Heart left ventricle (tissue), 16 donors: ENCODE data around the gene COL1A1. TPM values are rescaled to one million over a fixed set of nuclear protein-coding genes. Genes with fewer than 3 reads are reported as not detected.

Experiments
- ATAC-seq, 4 donors: fragments of 200-7000 bp; cut with Tn5 transposase; one replicate each; pipeline ENCODE4 v1.9.1; 2020 to 2022; ENCODE audit warnings: moderate library complexity in 4 of 4, mild to moderate bottlenecking in 3 of 4, moderate number of reproducible peaks in 1 of 4
- DNase-seq, 5 donors: peaks; one replicate each; pipeline ENCODE4 v3.0.0-alpha.2; 2020
- H3K27ac ChIP-seq, 12 donors: fragments of 200-600 bp; sonication (generic) in 4 of 12; one replicate each; pipeline versions ENCODE4 v1.5.0 to v1.8.0; 2016 to 2022; ENCODE audit warnings: mild to moderate bottlenecking in 2 of 12
- H3K27me3 ChIP-seq, 9 donors: fragments of 200-600 bp; sonication (generic) in 2 of 9; one replicate each; pipeline versions ENCODE4 v1.5.1 to v1.8.0; 2016 to 2022; ENCODE audit warnings: mild to moderate bottlenecking in 3 of 9
- H3K36me3 ChIP-seq, 9 donors: fragments of 200-600 bp; sonication (generic) in 2 of 9; one replicate each; pipeline versions ENCODE4 v1.5.0 to v1.8.0; 2018 to 2022; ENCODE audit warnings: mild to moderate bottlenecking in 2 of 9
- H3K4me1 ChIP-seq, 12 donors: fragments of 200-600 bp; sonication (generic) in 4 of 12; one replicate each; pipeline versions ENCODE4 v1.5.0 to v1.8.0; 2016 to 2022; ENCODE audit warnings: mild to moderate bottlenecking in 3 of 12
- H3K4me3 ChIP-seq, 12 donors: fragments of 200-600 bp; sonication (generic) in 4 of 12; one replicate each; pipeline versions ENCODE4 v1.5.0 to v1.8.0; 2017 to 2022; ENCODE audit warnings: mild to moderate bottlenecking in 9 of 12, moderate library complexity in 4 of 12
- H3K9me3 ChIP-seq, 12 donors: fragments of 200-600 bp; sonication (generic) in 4 of 12; one replicate each; pipeline versions ENCODE4 v1.5.0 to v1.8.0; 2016 to 2022; ENCODE audit warnings: mild to moderate bottlenecking in 1 of 12
- POLR2A ChIP-seq, 2 donors: fragments of 450-650 bp; IDR thresholded peaks; one replicate each; pipeline ENCODE4 v1.6.1; 2017; ENCODE audit warnings: antibody characterized with exemption in 2 of 2, mild to moderate bottlenecking in 2 of 2, moderate library complexity in 2 of 2
- WGBS, 4 donors: extraction: QIAGEN DNeasy Blood & Tissue Kit in 2 of 4; methylation state at CpG; one replicate each; pipeline versions ENCODE4 v1.1.5 to v1.1.7; 2013 to 2018; 5-methylcytosine and 5-hydroxymethylcytosine counted together
- intact Hi-C, 10 donors: fragments of 100-400 bp; cut with DNase I; formaldehyde crosslinking; loops; one replicate each; pipeline versions ENCODE4 v1.11.1 to v1.14.2; 2022
- polyA plus RNA-seq, 2 donors: library from polyadenylated mRNA; stranded (reverse); fragments of 200-250 nt; gene quantifications; one replicate each; pipeline ENCODE4 v1.2.3, GENCODE V29; 2013
- total RNA-seq, 9 donors: library from RNA; depleted of rRNA in 2 of 9; stranded (reverse); fragments of >200 nt in 2 of 9; fragmentation: NEBNext Ultra II Directional in 3 of 9; extraction: Animal tissue kit (Norgen Biotek cat#: 25700) in 3 of 9; gene quantifications; one replicate each; pipeline versions ENCODE4 v1.1.0 to v1.2.4, GENCODE V29; 2016 to 2023
- TF ChIP-seq, protein P1 (sequence below), 12 donors: fragments of 200-600 bp; sonication (generic) in 4 of 12; IDR thresholded peaks; one replicate each; pipeline versions ENCODE4 v1.5.0 to v1.8.0; 2018 to 2022; ENCODE audit warnings: antibody characterized with exemption in 12 of 12, mild to moderate bottlenecking in 5 of 12
- donor health status: ischemic (EF 13 %, LVEDD 7.1; RV severe dilation, severe dysfunction).
- donor health status: healthy with polysubstance abuse.
- donor health status: DM: no; HTN: yes; CAD: no.
- donor health status: DM: no; HTN: no; CAD: no.
- donor health status: ischemic (EF 25% LVEDD 6.9; RV normal size, moderate dysfunction).
- donor health status: ischemic (EF 25% LVEDD 5.7; RV mildly dilated, moderate dysfunction).
- donor health status: healthy.
- donor health status: DM: yes; HTN: yes; CAD: no.
- donor health status: ischemic (EF 35%, LVEDD 5.7; RV mildly dilated, moderate dysfunction).
- donor health status: nonischemic (EF 11% LVEDD 7.7; RV severe dilation, severe dysfunction).
- donor health status: DM: yes; HTN: yes; CAD: no.
- donor health status: PGD.
- donor health status: ischemic (EF 29% LVEDD 5.4; RV normal size, mild dysfunction).
- donor health status: nonischemic (EF 23%, LVEDD 6.1; RV moderate dilation, normal function).

The COL1A1 gene
- total and polyA plus RNA-seq, 11 donors, result 10.2 to 897 (median 55.4) TPM

DNA sequence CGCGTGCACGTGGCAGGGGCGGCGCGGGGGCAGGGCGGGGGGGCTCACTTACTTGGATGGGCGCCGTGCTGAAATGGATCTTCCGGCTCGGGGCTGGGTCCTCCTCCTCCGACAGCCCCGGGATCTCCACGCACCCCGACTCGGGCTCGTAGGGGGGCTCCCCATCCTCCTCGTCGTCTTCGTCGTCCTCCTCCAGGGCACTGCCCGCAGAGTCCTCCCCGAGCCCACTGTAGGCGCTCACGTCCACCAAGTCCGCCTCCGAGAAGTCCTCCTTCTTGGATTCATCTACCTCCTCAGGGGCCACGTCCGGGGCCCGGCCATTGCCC is 52.4 kb downstream of the COL1A1 start:
- H3K27ac ChIP-seq, result peak overlapping the region; percentile 83 to 99 (median 96)
- H3K36me3 ChIP-seq, result peaks cover 0 to 12% (median 12%) of the 10 kb centered on the region in 9 donors
- TF ChIP-seq, protein P1, sequence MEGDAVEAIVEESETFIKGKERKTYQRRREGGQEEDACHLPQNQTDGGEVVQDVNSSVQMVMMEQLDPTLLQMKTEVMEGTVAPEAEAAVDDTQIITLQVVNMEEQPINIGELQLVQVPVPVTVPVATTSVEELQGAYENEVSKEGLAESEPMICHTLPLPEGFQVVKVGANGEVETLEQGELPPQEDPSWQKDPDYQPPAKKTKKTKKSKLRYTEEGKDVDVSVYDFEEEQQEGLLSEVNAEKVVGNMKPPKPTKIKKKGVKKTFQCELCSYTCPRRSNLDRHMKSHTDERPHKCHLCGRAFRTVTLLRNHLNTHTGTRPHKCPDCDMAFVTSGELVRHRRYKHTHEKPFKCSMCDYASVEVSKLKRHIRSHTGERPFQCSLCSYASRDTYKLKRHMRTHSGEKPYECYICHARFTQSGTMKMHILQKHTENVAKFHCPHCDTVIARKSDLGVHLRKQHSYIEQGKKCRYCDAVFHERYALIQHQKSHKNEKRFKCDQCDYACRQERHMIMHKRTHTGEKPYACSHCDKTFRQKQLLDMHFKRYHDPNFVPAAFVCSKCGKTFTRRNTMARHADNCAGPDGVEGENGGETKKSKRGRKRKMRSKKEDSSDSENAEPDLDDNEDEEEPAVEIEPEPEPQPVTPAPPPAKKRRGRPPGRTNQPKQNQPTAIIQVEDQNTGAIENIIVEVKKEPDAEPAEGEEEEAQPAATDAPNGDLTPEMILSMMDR (IDR thresholded peaks at IDR 0.05), result no peak
- no peak for TF ChIP-seq POLR2A (IDR thresholded peaks at IDR 0.05)
- H3K27me3 ChIP-seq, result no peaks in the 10 kb centered on the region
- intact Hi-C loops, result loop anchor here in 1 of 10 donors (5.0 kb wide), 1 partner anchor 37 kb away; no protein-coding TSS in a partner anchor
- ATAC-seq (no peak), DNase-seq (peak in 1 of 5 donors; percentile 54)
- WGBS, 4 donors, result 0 to 1% (median 1%) methylated on average over 7 to 30 of the region's 30 CpGs
- peak overlapping the region; percentile 61 to 98 (median 92) for H3K4me3 ChIP-seq
- peaks cover 16 to 90% (median 64%) of the 10 kb centered on the region in 12 donors for H3K4me1 ChIP-seq
- H3K9me3 ChIP-seq, result no peaks in the 10 kb centered on the region

DNA sequence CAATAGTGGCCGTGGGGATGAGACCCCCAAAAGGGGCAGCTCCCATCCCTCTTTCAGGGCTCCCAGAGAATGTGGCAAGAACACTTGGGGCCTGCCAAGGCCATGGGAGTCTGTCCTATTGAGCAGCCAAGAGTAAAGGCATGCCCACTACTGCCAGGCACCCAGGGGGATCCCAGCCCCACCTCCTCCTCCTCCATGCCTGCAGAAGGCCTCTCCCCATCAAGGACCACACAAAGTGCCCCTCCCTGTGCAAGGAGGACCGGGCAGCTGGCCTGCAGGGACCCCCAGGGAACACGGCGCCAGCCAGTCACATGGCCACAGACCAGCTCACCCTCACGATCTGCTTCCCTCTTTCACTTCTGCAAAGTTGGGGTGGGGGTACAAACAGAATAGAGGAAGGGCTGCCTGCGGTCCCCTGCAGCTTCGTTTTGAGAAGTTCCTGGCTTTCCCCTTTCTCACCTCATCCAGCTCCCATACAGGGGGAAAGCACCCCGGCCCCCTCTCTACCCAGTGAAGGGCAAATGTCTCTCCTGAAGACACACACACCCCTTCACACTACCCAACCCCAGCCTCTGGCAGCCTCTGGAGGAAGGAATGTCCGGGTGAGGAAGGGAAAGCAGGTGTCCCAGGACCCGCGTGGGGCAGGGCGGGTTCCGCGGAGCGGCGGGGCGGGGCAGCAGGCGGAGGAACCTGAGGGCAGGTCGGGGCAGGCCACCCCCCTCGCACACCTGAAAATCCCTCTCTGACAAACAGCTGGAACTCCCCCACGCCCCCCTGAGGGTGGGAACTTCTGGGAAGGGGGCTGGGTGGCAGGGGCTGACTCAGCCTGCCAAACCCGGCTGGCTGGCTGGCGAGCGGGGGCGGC is 53.0 kb downstream of the COL1A1 start:
- DNase-seq, result peak in 4 of 5 donors; percentile 60 to 78 (median 65)
- H3K4me3 ChIP-seq, result peak overlapping the region; percentile 61 to 98 (median 92)
- no peaks in the 10 kb centered on the region for H3K27me3 ChIP-seq
- H3K36me3 ChIP-seq, result peaks cover 0 to 18% (median 18%) of the 10 kb centered on the region in 9 donors
- TF ChIP-seq, protein P1 (IDR thresholded peaks at IDR 0.05), result peak in 2 of 12 donors; percentile 19 to 21
- peak in 1 of 2 donors; percentile 12 for TF ChIP-seq POLR2A (IDR thresholded peaks at IDR 0.05)
- WGBS, 4 donors, result 1 to 4% (median 2%) methylated on average over 9 to 25 of the region's 25 CpGs
- H3K27ac ChIP-seq, result peak overlapping the region; percentile 46 to 99 (median 96)
- ATAC-seq, result peak in 2 of 4 donors; percentile 3
- intact Hi-C loops, result loop anchor here in 1 of 10 donors (5.0 kb wide), 1 partner anchor 36 kb away; no protein-coding TSS in a partner anchor
- peaks cover 16 to 84% (median 58%) of the 10 kb centered on the region in 12 donors for H3K4me1 ChIP-seq
- H3K9me3 ChIP-seq, result no peaks in the 10 kb centered on the region

DNA sequence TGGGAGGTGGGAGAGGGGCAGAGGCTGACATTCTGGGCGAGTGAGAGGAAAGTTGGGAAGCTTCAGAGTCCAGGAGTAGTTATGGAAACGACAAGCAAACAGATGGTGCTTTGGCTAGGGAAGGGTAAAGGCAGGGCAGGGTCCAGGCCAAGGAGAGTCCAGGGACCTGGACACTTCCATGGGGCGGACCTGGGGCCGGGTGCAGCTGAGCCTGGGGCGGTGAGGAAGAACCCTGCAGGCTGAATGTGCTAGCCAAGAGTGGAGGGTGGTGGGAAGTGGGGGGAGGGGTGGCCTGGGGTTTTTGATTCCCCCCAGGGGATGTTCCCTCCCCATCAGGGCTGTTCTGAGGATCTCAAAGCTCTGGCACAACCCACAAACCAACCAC is 53.6 kb downstream of the COL1A1 start:
- Histone ChIP-seq H3K9me3 (no peaks in the 10 kb centered on the region), H3K27me3 (no peaks in the 10 kb centered on the region), H3K27ac (peak overlapping the region; percentile 46 to 99 (median 96)), H3K4me3 (peak overlapping the region; percentile 61 to 98 (median 92)), H3K36me3 (peaks cover 0 to 25% (median 24%) of the 10 kb centered on the region in 9 donors), H3K4me1 (peaks cover 16 to 78% (median 54%) of the 10 kb centered on the region in 12 donors)
- ATAC-seq (peak; percentile 1 to 13 (median 5)), DNase-seq (peak in 2 of 5 donors; percentile 60 to 74)
- intact Hi-C loops, result loop anchor here in 1 of 10 donors (5.0 kb wide), 1 partner anchor 36 kb away; no protein-coding TSS in a partner anchor
- TF ChIP-seq POLR2A (IDR thresholded peaks at IDR 0.05), result no peak
- TF ChIP-seq, protein P1 (IDR thresholded peaks at IDR 0.05), result no peak
- WGBS, 4 donors, result 0 to 12% (median 4%) methylated on average over 5 of the region's 5 CpGs
